Stimulated activated naive CD4-positive, alpha-beta T cell (primary cell): ENCODE results near the gene MYL3.

Source experiments
- DNase-seq, 6 experiments: peaks; one replicate each; lab custom pipeline; 2025; lab: John Stamatoyannopoulos, UW

The MYL3 gene

DNA sequence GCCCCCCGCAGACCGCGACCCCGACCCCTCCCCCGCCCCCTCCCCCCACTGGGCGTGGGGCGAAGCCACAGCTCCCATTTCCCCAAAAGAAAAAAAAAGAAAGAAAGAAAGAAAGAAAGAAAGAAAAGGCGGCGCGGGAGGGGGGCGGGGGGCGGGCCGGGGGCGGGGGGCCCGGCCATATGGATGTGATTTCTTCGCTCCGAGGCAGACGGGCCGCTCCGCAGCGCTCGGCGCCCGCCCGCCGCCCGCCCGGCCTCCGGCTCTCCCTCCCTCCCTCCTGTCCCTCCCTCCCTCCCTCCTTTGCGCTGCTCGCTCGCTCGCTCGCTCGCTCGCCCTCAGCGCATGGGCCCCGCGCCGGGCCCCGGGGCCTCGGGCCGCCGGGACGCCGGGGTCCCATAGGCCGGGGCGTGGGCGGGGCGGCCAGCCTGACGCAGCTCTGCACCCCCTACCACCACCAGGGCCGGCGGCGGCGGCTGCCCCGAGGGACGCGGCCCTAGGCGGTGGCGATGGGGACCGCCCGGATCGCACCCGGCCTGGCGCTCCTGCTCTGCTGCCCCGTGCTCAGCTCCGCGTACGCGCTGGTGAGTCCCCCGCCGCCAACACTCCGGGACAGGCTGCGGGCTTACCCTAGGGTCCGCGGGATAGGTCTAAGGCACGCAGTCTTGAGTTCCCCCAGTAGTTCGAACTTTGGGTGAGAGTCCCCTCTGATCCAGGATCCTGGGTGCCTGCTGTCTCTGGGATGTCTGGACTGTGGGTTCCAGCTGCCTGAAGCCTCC lies 20.0 kb upstream of the MYL3 start:
- DNase-seq = no peak

DNA sequence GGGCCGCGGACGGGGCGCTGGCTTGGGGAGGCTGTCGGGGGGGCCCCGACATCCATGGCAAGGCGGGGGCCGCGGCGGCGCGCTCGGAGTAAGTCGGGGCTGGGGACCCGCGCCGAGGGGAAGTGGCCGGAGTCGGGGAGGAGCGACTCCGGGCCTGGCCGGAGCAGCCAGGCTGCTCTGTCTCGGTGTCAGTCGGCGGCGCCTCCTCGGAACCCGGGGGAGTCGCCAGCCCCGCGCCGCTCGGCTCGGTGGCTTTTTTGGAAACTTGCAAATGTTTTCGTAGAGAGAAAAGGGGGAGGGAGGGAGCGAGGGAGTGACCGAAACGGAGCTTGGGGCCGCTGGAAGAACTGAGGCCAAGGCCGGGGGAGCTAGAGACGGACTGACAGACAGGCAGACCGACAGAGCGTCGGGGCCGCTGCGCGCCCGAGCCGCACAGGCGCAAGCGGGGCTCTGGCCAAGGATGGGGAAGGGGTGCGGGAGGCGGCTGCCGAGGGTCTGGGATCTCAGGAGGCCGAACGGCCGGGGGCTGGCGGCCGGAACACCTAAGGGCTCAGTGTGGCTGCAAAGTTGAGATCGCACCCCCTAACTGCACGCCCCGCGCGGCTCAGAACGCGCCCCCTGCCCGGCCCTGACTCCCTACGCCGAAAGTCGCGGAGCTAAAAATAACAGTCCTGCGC lies 19.3 kb upstream of the MYL3 start:
- no peak for DNase-seq

DNA sequence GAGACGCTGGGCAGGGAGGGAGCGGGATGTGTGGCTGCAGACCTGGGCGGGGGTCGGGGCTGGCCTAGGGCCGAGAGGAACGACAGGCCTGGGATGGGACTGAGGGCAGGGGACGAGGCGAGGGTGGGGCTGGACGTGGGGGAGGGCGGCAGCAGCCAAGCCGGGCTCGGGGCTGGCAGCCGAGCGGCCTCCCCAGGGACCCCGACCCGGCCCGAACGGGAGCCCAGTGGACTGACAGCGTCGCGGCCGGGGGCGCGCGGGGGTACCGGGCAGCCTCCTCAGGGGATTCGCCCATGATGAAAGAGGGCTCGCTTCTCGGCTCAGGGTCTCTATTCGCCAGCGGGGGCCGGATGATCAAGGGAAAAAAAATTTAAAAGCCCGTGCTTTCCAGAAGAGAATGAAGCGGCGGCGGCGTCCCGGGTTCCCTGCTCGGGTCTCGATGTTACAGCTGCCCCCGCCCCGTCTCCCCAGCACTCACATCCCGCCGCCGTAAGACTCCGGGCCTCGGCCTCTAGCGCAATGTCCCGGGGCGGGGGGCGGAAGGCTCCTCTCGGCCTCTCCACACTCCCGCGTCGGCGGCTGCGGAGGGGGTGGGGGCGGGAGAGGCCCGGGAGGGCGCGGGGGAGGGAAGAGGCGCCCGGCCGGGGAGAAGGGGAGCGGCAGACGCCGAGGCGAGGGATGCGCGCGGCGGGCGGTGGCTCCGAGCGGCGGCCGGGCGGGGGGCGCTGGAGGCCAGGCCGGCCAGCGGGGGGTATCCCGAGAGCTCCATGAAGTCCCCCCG lies 18.5 kb upstream of the MYL3 start:
- peak in 2 of 6 experiments; percentile 13 to 15 for DNase-seq

DNA sequence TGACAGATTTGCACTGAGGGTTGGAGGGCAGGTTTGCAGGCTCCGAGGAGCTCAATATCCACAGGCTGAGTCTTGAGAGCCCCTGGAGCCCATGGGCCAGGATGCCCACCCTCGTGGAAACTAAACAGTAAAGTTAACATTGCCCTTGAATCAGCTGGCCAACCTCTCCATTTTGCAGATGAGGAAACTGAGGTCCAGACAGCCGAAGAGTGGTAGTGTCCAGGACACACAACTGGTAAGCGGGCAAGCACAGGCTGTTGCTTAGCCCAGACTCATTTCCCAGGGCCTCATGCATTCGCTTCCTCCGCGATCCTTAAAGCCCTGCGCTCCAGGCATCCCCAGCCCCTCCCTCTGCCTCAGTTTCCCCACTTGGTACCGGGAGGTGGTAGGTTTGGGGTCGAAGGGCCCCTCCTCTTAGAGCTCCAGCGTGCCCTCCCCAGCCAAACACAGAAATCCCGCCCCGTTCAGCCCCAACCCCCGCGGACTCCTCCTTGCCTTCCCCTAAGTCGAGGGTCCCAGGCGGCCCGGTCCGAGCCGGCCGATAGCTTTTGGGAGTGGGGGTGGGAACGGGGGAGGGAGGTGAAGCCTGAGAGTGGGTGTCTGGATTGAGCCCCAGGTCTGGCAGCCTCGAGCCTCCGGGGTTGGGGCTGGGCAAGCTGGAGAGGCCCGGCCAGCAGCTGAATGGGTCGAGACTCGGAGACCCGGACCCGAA lies 17.8 kb upstream of the MYL3 start:
- DNase-seq = no peak

DNA sequence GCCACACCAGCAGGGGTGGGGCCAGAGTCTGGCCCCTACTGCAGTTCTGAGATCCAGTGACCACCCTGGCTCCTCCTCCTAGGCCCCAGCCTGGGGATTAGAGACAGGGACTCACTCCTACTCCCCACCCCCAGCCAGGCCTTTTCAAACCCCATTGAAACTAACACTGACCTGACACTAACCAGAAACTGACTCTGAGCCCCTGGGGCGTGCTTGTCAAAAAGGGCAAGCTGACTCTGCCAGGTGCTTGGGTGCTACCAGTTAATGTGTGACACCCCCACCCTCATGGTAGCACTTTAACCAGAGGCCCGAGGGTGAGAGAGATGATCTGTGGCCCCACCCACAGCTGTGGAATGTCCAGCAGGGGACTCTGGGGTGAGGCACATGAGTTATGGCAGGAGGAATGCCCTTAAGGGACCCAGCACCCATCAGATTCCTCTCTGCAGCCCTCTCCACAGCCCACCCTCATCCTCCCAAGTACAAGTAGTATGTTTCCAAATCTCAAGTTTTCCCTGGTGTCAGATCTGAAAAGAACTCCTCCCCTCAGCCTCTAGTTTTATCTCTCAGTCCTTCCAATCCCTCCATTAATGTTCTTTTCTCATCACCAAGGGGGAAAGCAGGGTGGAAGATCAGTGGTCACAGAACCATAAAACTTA lies 15.7 kb upstream of the MYL3 start:
- DNase-seq = no peak

DNA sequence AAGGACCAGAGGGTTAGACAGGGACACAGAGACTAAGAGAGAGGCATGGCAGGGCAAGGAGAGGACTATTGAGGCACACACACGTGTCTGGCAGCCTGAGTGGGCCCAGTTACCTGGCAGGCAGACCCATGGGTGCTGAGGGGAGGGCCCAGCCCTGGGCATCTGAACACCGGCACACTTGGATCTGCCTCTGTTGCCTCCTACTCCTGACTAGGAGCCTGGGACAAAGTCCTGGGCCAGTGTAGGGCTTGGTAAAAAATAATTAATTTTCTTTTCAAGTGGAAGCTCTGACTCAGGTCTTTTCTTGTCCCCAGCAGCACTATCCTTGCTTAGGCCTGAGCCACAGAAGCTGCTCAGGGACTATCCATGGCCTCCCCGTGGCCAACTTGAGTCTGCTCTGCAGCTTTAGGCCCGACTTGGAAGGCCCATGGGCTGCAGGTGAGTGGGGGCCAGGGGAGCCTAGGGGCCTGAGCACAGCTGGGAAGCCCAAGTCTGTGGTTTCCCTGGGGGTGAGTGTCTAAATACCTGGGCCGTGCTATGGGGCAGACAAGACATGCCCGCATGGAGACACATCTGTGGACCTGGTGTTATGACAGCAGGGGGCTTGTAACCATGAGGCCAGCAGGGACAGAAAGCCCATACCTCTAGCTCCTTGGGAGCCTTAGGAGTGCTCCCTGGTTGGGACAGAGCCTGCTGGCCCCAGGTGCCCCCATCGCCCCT lies 14.3 kb upstream of the MYL3 start, which contains the start of gene PTH1R:
TSS of gene PTH1R (plus strand) at position 316 of the 720 bp plus-strand sequence. CDS start 5,839 bp downstream, outside the sequence.
- DNase-seq = no peak

DNA sequence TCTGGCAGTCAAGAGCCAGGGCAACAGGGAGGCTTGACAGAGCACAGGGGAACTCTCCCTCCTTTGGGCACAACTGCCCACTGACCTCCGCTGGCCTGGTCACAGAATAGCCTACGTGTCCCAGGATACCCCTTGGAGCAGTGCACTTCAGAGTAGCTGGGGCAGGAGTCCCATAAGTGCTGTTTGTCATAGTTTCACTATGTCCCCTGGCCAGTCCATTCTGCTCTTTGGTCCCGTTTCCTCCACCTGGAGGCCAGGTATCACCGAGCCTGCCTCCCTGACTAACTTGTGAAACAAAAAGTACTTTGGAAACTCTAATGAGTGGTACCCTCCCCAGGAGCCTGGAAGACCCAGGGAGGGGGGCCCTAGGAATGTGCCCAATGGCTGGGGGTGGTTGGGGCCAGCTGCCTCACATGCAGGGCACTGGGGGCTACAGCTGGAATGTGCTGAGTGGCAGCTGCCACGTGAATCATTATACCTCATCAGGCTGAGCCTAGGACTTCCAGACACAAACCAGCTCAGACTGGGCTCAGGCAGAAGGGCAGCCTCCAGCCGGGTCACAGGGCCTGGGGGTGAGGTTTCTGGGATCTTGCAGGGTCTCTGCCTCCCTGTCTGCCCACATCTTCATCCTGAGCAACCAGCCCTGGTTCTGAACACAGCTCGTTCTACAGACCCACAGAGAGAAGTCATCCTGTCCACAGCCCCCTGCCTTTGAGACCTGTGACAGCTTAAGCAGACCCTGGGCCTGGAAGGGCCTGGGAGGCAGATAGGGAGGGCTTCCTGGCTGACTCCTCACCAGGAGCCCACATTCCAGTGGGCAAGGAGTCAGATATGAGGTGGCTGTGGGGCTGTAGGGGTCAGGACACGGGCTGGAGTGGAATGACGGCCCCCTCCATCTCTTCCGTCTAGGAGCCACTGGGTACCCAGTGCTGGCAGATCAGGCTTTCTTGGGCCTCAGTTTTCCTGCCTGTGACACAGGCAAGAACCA lies 13.4 kb upstream of the MYL3 start:
- DNase-seq = no peak

DNA sequence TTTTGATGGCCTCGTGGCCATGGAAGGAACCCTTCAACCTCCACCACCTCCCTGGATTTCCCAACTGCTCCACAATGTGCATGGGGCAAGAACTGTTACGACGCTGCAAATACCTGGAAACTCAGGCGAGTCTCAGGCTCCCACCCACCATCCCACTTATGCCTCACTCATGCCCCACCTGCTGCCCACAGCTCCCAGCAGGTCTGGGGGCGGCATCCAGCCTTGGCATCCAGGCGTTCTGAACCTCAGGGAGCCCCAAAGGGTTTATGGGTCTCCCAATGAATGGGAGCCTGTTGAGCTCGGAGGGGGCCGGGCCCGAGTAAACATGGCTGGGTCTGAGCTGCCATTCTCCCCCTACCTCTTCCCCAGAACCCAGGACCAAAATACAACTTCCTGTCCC lies 12.3 kb upstream of the MYL3 start:
- no peak for DNase-seq

DNA sequence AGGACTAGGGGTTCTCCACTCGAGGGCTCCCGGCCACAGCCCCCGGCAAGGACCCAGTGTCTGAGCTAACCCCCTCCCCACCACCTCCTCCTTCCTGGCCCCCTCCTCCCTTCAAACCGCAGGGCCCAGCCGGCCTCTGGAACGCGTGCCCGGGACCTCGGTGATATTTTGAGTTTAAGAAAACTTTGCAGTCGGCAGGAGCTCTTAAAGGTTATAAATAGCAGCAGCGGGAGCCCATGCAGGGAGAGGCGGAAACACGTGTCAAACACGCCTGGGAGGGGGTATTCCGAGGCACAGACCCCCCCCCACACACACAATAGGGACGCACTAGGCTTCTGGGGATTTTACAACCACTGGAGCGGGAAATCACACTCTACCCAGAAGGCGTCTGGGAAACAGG lies 11.2 kb upstream of the MYL3 start:
- DNase-seq = no peak

DNA sequence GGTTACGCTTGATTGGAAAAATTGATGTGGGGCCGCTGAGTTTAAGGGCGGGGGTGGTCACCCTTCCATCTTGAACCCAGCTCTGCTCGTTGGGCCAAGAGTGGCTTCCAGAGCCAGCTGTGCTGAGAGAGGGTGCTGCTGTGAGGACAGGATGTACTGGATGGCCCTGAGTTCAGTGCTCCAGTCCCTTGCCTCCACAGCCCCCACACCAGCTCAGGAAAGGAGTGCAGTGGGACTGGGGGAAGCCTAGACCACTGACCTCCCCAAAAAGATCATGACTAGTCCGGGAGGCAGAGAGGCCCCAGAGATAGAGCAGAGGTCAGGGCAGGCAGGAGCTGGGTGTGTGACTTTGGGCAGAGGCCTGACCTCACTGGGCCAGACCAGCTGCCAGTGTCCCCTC lies 10.3 kb upstream of the MYL3 start:
- DNase-seq = no peak

DNA sequence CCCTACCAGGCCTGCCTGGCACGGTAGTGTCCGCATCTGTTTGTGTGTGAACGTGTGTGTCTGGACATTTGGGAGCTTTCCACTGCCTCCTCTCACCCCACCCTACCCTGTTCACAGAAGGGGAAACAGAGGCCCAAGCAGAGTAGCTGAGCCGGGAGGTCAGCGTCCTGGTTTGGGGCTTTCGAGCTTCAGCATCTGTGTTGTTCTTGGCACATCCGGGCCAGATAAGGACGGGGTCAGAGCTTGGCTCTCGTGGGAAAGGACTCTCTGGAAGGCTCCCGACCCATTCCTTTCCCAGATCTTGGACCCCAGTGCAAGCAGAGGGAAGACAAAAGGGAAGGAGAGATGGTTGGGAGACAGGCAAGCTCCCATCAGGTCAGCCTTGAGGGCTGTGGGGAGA lies 8.0 kb upstream of the MYL3 start:
- DNase-seq = no peak

DNA sequence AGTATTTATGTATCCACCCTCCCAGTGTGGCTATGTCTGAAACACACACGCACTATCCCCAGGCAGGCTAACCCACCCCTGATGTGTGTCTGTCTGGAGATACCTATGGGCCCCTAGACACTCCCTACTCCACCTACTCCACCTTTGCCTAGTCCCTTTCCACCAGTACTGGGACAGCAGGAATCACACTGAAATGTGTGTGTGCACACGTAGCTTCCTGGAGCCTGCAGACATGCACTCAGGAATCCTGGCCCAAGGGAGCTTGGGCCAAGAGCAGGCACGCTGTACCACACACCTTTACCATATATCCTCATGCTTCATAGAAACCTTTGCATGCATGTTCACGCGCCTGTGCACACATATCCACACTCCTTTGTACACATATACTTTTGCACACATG lies 7.4 kb upstream of the MYL3 start:
- DNase-seq = no peak

DNA sequence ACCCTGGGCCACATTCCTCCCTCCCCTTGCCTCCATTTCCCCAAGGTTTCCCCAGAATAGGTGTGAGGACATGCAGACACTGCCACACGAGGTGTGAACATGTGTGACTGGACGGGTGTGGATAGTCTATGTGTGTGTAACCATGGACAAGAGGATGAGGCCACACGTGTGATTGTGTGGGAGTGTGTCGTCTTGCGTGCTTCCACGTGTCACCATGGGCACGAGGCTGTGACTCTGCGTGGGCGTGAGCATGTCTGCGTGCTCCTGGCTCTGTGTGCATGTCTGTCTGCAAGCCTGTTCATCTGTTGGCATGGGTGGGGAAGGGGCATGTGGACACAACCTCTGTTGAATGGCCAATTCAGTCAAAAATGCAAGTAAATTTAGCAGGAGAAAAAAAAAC lies 6.2 kb upstream of the MYL3 start:
- no peak for DNase-seq

DNA sequence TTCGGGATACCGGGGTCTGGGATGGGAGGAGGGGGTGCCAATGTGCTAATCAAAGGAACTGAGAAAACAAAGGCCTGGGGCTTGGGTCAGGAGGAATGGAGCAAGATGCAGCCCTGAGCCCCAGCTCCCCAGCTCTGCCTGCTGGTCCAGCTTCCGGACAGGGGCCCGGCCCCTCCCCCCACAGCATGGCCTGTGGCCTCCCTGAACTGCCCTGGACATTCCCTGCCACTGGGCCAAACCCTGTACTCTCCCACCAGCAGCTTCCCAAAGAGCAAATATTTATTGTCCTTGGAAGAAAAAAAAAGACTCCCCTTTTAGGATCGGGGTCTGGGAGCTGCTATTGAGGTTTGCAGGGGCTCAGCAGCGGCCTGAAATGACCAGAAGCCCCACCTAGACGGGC lies 5.7 kb upstream of the MYL3 start:
- DNase-seq = no peak

DNA sequence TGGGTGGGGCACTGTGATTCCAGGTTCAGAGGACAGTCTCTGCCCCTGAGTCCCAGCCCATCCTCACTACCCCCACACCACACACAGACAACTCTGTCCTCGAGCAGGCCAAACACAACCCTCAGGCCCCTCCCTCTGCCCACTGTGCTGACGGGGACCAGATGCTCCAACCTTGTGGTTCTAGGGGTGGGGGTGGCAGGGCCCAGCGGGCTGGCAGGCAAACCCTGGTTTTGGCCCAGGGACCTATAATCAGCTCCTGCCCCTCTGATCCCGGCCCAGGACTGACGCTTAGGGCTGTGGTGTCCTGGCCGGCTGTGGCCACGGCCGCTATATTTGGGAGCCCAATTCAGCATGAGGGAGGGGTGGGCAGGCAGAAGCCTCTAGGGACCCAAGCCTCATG lies 5.0 kb upstream of the MYL3 start:
- no peak for DNase-seq

DNA sequence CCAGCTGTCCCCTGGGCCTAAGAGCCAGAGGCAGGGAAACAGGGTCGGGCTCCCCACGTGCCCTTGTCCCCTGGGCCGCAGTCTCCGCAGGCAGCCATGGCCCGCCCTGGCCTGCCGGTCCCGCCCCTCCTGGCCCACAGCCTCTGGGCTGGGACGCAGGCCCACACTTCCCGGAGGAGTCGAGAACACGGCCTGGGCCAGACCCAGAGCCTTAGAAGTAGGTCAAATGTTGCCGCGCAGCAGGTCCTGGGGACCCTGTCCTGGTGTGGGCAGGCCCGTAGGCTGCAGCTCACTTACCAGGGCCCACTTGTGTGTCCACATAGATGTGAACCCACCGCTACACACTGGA lies 4.3 kb upstream of the MYL3 start:
- no peak for DNase-seq

DNA sequence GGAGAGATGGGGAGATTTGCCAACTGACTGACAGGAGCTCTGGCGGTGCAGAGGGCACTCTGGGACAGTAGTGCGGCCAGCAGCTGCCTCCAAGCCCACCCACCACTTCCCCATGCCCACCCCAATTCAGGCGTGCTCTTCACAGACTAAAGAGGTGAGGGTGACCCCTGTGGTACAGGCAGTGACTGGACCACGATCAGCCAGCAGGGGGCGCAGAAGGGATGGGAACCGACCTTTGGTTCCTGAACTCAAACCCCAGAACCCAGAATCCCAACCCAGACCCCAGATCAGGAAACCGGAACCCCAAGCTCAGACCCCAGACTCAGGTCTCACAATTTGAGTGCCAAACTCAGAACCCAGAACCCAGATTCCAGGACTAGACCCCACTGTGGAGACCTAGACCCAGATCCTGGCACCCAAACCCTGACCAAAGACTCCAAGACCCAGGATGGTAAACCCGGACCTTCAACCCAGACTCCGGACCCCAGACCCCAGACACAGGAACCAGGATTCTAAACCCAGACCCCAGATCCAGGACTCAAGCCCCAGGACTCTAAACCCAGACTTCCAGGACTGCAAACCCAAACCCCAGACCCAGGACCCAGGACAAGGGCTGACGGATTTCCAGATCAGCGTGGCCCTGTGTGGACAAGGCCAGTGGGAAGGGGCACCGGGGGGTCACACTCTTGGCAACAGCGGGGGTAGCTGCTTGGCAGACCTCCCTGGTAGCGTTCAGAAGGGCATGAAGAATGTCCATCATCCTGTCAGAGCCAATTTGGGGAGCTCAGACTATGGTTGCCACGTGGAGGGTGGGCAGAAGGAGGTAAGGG lies 3.7 kb upstream of the MYL3 start:
- DNase-seq = peak; percentile 7 to 75 (median 68)

DNA sequence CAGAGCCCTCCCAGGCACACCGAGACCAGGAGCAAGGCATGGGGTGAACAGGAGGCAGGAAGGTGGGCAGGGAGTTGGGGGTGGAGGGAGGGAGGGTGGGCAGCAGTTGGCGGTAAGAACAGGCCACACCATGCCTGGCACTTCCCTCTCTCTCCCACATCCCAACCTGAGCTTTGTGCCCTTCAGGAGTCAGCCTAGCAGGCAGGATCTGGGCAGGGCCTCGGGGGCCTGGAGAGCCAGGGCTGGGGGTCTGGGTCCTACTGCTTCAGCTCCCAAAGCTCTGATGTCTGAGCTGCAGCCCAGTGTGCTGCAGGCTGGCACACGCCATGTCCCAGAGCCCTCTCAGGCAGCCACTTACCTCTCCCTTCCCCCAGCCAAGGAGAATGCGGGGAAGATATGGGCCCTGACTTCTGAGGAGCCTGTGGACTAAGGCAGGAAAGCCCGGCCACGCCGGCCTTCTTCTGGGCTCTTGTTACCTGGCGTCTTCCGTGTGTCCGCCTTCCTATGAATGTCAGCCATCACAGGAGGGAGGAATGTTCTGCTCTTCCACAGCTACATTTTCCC lies 2.9 kb upstream of the MYL3 start:
- DNase-seq = no peak

DNA sequence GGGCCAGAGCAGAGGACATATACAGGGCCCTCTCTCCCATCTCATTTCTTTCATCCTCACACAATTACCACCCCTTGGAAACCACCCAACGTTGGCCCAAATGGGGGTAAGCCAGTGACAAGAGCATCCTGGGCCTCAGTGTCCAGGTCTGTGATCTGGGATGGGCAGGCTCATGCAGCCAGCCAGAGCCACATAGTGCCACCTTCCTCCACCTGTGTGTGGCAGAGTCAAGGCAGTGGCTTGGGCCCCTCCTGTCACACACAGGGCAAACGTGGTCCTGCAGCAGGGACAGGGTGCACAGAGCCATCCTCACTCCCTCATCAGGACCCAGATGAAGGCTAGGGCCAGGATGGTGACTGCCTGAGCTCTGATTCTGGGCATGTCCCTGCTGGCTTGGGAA lies 2.3 kb upstream of the MYL3 start:
- no peak for DNase-seq
